ENCODE measurements around the gene CTDNEP1.

DNA sequence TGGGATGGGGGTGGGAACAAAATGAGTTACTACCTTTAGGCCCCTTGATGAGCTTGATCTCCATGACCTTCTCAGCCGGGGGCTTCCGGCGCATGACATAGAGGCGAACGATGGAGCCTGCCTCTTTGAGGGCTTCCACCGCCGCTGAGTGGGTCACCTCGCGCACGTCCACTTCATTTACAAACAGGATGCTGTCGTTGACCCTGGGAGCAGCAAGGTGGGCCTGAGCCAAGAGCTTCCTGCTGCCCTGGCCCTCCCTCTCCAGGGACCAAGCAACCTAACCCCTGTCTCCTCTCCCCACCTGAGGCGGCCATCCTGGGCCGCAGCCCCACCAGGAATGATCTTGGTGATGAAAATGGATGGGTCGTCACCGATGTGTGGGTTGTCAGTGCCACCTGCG, 48.1 kb downstream of the CTDNEP1 start:
- TF ChIP-seq, protein P1, sequence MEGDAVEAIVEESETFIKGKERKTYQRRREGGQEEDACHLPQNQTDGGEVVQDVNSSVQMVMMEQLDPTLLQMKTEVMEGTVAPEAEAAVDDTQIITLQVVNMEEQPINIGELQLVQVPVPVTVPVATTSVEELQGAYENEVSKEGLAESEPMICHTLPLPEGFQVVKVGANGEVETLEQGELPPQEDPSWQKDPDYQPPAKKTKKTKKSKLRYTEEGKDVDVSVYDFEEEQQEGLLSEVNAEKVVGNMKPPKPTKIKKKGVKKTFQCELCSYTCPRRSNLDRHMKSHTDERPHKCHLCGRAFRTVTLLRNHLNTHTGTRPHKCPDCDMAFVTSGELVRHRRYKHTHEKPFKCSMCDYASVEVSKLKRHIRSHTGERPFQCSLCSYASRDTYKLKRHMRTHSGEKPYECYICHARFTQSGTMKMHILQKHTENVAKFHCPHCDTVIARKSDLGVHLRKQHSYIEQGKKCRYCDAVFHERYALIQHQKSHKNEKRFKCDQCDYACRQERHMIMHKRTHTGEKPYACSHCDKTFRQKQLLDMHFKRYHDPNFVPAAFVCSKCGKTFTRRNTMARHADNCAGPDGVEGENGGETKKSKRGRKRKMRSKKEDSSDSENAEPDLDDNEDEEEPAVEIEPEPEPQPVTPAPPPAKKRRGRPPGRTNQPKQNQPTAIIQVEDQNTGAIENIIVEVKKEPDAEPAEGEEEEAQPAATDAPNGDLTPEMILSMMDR (IDR thresholded peaks at IDR 0.05 in 8 of 11, conservative IDR thresholded peaks at IDR 0.05 in 3 of 11): no peak
- TF ChIP-seq POLR2A (IDR thresholded peaks at IDR 0.05): no peak

Data from spleen (tissue), 7 donors.